Measurements from ENCODE around the gene UBXN1.

- no peak for TF ChIP-seq POLR2A (IDR thresholded peaks at IDR 0.05; ENCODE audit: low read length)
- no peak for TF ChIP-seq EP300 (IDR thresholded peaks at IDR 0.05)
Measured at GRCh38 chr11:62705413-62705812, 26.5 kb upstream of the UBXN1 start.

All from A549 (cell line).